Prostate gland (tissue), 2 donors: ENCODE data around the gene CEP78. TPM values are rescaled to one million over a fixed set of nuclear protein-coding genes. Genes with fewer than 3 reads are reported as not detected.

Experiments
- DNase-seq: peaks from one replicate; pipeline ENCODE4 v3.0.0-alpha.2; 2019; ENCODE audit warnings: low spot score
- H3K27ac ChIP-seq, 2 donors: fragments of 200-600 bp; sonication (generic); 2 replicates each; pipeline ENCODE4 v1.5.1; 2017 to 2019
- H3K27me3 ChIP-seq: fragments of 200-600 bp; sonication (generic); replicated peaks from 2 replicates; pipeline ENCODE4 v1.5.1; 2019; ENCODE audit not compliant: insufficient read depth
- H3K36me3 ChIP-seq, 2 donors: fragments of 200-600 bp; sonication (generic); 1 replicate in 1 of 2; 2 replicates in 1 of 2; pipeline versions ENCODE4 v1.5.1 to v1.8.1; 2017 to 2019
- H3K4me1 ChIP-seq: fragments of 200-600 bp; sonication (generic); replicated peaks from 2 replicates; pipeline ENCODE4 v1.5.1; 2019
- H3K4me3 ChIP-seq, 2 donors: fragments of 200-600 bp; sonication (generic); 2 replicates each; pipeline ENCODE4 v1.5.1; 2017 to 2019
- H3K9me3 ChIP-seq: fragments of 200-600 bp; sonication (generic); 2 replicates; pipeline ENCODE4 v1.5.1; 2017
- POLR2A ChIP-seq: fragments of 450-650 bp; IDR thresholded peaks from one replicate; pipeline ENCODE4 v1.6.1; 2016; ENCODE audit warnings: antibody characterized with exemption, mild to moderate bottlenecking
- POLR2AphosphoS5 ChIP-seq: sonication (generic); formaldehyde crosslinking; IDR thresholded peaks from one replicate; pipeline ENCODE4 v1.6.1; 2017; ENCODE audit warnings: antibody characterized with exemption
- WGBS: methylation state at CpG from one replicate; pipeline ENCODE4 v1.1.5; 2018; 5-methylcytosine and 5-hydroxymethylcytosine counted together
- intact Hi-C: fragments of 100-400 bp; cut with DNase I; formaldehyde crosslinking; loops from one replicate; pipeline ENCODE4 v1.14.2; 2022
- total RNA-seq, 2 donors: library from RNA; depleted of rRNA; stranded (reverse); fragments of >200 nt; gene quantifications; one replicate each; pipeline ENCODE4 v1.1.0, GENCODE V29; 2016
- TF ChIP-seq, protein P1 (sequence below), 4 experiments: fragments of 200-600 bp in 2 of 4; fragments of 450-650 bp in 2 of 4; sonication (generic) in 2 of 4; IDR thresholded peaks; 1 replicate in 3 of 4; 2 replicates in 1 of 4; pipeline ENCODE4 v1.5.1; 2016 to 2019; ENCODE audit warnings: antibody characterized with exemption in 4 of 4, mild to moderate bottlenecking in 2 of 4, moderate library complexity in 2 of 4

Gene CEP78
- total RNA-seq, 2 donors from 2014 or later, result 12.0 to 16.5 TPM

DNA sequence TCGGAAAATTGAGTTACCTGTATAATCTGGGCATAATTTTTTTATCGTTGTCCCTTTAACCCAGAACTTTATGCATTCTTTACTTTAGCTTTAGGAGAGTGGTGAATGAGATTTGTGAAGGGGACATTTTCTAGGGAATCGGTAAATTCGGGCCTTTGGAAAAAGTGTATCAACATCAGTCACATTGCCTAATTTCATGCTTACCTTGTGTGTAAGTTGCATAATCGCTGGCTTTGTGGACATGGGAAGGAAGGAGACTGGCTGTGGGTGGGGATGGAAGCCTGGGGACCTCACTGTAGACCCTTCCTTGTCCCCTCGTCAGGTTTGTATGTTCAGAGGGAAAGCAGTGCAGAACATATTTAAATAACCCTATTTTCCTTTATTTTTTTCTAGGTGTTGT is 64.3 kb downstream of the CEP78 start:
- intact Hi-C loops, result no loop called here
- Histone ChIP-seq H3K27me3 (no peaks in the 10 kb centered on the region), H3K9me3 (no peaks in the 10 kb centered on the region), H3K4me3 (no peak overlapping the region), H3K36me3 (no peaks in the 10 kb centered on the region), H3K4me1 (no peaks in the 10 kb centered on the region), H3K27ac (no peak overlapping the region)
- no peak for DNase-seq
- WGBS, result 95% methylated on average over 6 of the region's 6 CpGs
- TF ChIP-seq, protein P1, sequence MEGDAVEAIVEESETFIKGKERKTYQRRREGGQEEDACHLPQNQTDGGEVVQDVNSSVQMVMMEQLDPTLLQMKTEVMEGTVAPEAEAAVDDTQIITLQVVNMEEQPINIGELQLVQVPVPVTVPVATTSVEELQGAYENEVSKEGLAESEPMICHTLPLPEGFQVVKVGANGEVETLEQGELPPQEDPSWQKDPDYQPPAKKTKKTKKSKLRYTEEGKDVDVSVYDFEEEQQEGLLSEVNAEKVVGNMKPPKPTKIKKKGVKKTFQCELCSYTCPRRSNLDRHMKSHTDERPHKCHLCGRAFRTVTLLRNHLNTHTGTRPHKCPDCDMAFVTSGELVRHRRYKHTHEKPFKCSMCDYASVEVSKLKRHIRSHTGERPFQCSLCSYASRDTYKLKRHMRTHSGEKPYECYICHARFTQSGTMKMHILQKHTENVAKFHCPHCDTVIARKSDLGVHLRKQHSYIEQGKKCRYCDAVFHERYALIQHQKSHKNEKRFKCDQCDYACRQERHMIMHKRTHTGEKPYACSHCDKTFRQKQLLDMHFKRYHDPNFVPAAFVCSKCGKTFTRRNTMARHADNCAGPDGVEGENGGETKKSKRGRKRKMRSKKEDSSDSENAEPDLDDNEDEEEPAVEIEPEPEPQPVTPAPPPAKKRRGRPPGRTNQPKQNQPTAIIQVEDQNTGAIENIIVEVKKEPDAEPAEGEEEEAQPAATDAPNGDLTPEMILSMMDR (IDR thresholded peaks at IDR 0.05), result no peak
- no peak for TF ChIP-seq POLR2AphosphoS5
- no peak for TF ChIP-seq POLR2A

- Histone ChIP-seq H3K27me3 (no peaks in the 10 kb centered on the region), H3K9me3 (no peaks in the 10 kb centered on the region), H3K27ac (no peak overlapping the region), H3K36me3 (no peaks in the 10 kb centered on the region), H3K4me1 (no peaks in the 10 kb centered on the region), H3K4me3 (no peak overlapping the region)
- 97% methylated on average over 2 of the region's 2 CpGs for whole genome bisulfite sequencing
- TF ChIP-seq, protein P1 (IDR thresholded peaks at IDR 0.05), result no peak
- intact Hi-C loops, result no loop called here
- no peak for DNase-seq
Observed at GRCh38 chr9:78301466-78301865, 65.6 kb downstream of the CEP78 start.

DNA sequence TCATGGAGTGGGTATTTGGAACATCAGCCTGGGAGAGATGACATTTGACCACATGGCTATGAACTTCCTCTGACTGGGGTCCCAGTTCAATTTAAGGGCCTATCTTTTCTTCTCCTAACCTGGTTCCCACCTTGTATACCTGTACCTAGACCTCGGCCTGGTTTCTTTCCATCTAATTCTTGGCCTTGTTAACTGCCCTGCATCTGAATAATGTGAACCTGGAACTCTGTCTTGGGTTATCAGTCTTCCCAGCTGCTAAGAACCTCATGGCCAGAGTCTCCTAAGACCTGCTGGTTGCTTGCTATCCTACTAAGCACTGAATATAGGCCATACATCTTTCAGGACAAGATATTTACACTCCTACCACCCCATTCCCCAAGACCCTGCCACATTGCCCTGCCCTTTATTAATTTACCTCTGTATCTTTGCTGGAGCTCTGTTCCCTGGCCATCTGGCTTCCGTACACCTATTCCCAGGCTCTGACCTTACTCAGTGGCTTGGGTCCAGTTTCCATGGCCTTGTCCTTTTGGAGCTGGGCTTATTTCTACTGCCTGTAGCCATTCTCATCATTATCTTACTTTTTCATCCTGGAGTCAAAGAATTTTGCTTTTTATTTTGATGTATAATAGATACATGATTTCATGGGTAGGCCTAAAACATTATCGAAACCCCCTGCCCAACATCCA is 67.6 kb downstream of the CEP78 start:
- WGBS, result 98% methylated on average over 3 of the region's 3 CpGs
- no peak for DNase-seq
- H3K36me3 ChIP-seq, result no peaks in the 10 kb centered on the region

GRCh38 chr9:78304357-78304756 is 68.5 kb downstream of the CEP78 start:
- Histone ChIP-seq H3K27me3 (no peaks in the 10 kb centered on the region), H3K9me3 (no peaks in the 10 kb centered on the region), H3K4me1 (no peaks in the 10 kb centered on the region), H3K27ac (no peak overlapping the region), H3K36me3 (no peaks in the 10 kb centered on the region), H3K4me3 (no peak overlapping the region)
- 100% methylated on average over 1 of the region's 1 CpG for WGBS
- intact Hi-C loops, result no loop called here
- TF ChIP-seq, protein P1 (IDR thresholded peaks at IDR 0.05), result no peak
- TF ChIP-seq POLR2AphosphoS5, result no peak
- TF ChIP-seq POLR2A, result no peak
- no peak for DNase-seq

More for the DNA sequence above, 67.6 kb downstream of the CEP78 start:
- H3K27me3 ChIP-seq, result no peaks in the 10 kb centered on the region
- TF ChIP-seq, protein P1 (IDR thresholded peaks at IDR 0.05), result no peak
- no peak for TF ChIP-seq POLR2AphosphoS5
- no peak for TF ChIP-seq POLR2A
- no peaks in the 10 kb centered on the region for H3K4me1 ChIP-seq
- intact Hi-C loops, result no loop called here
- H3K9me3 ChIP-seq, result no peaks in the 10 kb centered on the region
- no peak overlapping the region for H3K4me3 ChIP-seq
- no peak overlapping the region for H3K27ac ChIP-seq
